ENCODE data around the gene CLIC6.

The CLIC6 gene

GRCh38 chr21:34692458-34693020, 23.7 kb downstream of the CLIC6 start:
- no peak for TF ChIP-seq POU6F1 (CRISPR knock-in tag; IDR thresholded peaks at IDR 0.05; ENCODE audit: borderline replicate concordance, low read depth)
- TF ChIP-seq CREB5 (CRISPR knock-in tag; IDR thresholded peaks at IDR 0.05; ENCODE audit: low read depth), result no peak
- TF ChIP-seq BACH2 (CRISPR knock-in tag; IDR thresholded peaks at IDR 0.05; ENCODE audit: borderline replicate concordance), result no peak
- no peak for TF ChIP-seq ESRRG (CRISPR knock-in tag; IDR thresholded peaks at IDR 0.05)
- TF ChIP-seq ZNF8 (CRISPR knock-in tag; IDR thresholded peaks at IDR 0.05), result no peak
- no peak for TF ChIP-seq OSR1 (CRISPR knock-in tag; IDR thresholded peaks at IDR 0.05)
- no peak for ATAC-seq

GRCh38 chr21:34693192-34693810, 24.5 kb downstream of the CLIC6 start:
- TF ChIP-seq TSHZ2 (CRISPR knock-in tag; IDR thresholded peaks at IDR 0.05), result no peak
- TF ChIP-seq ZC3H10 (CRISPR knock-in tag; IDR thresholded peaks at IDR 0.05), result no peak
- no peak for TF ChIP-seq ZNF565 (CRISPR knock-in tag; conservative IDR thresholded peaks at IDR 0.05; ENCODE audit: low read depth)
- ATAC-seq, result peak; percentile 72; the same call in 2 of the 3 replicates

- TF ChIP-seq SNAI2 (CRISPR knock-in tag; IDR thresholded peaks at IDR 0.05), result no peak
- no peak for ATAC-seq
Measured at GRCh38 chr21:34695434-34695833, 26.6 kb downstream of the CLIC6 start.

GRCh38 chr21:34696121-34696520, 27.3 kb downstream of the CLIC6 start:
- no peak for ATAC-seq
- TF ChIP-seq ARNTL (CRISPR knock-in tag; IDR thresholded peaks at IDR 0.05; ENCODE audit: borderline replicate concordance, low read depth), result no peak
- TF ChIP-seq GLIS3 (CRISPR knock-in tag; IDR thresholded peaks at IDR 0.05), result no peak
- TF ChIP-seq ZNF565 (CRISPR knock-in tag; conservative IDR thresholded peaks at IDR 0.05; ENCODE audit: low read depth), result no peak
- TF ChIP-seq BACH2 (CRISPR knock-in tag; IDR thresholded peaks at IDR 0.05; ENCODE audit: borderline replicate concordance), result no peak
- TF ChIP-seq ZNF70 (CRISPR knock-in tag; IDR thresholded peaks at IDR 0.05), result no peak
- no peak for TF ChIP-seq ESRRG (CRISPR knock-in tag; IDR thresholded peaks at IDR 0.05)
- no peak for TF ChIP-seq TOX (CRISPR knock-in tag; IDR thresholded peaks at IDR 0.05; ENCODE audit: borderline replicate concordance)
- no peak for TF ChIP-seq SNAI2 (CRISPR knock-in tag; IDR thresholded peaks at IDR 0.05)
- TF ChIP-seq TSHZ2 (CRISPR knock-in tag; IDR thresholded peaks at IDR 0.05), result no peak
- TF ChIP-seq ZC3H10 (CRISPR knock-in tag; IDR thresholded peaks at IDR 0.05), result no peak
- no peak for TF ChIP-seq PATZ1 (CRISPR knock-in tag; IDR thresholded peaks at IDR 0.05; ENCODE audit: borderline replicate concordance)
- no peak for TF ChIP-seq CSDC2 (CRISPR knock-in tag; IDR thresholded peaks at IDR 0.05)
- TF ChIP-seq CSRNP3 (CRISPR knock-in tag; IDR thresholded peaks at IDR 0.05), result no peak
- no peak for TF ChIP-seq ZFP30 (CRISPR knock-in tag; IDR thresholded peaks at IDR 0.05)
- no peak for TF ChIP-seq ZNF8 (CRISPR knock-in tag; IDR thresholded peaks at IDR 0.05)
- no peak for TF ChIP-seq OSR1 (CRISPR knock-in tag; IDR thresholded peaks at IDR 0.05)
- TF ChIP-seq POU6F1 (CRISPR knock-in tag; IDR thresholded peaks at IDR 0.05; ENCODE audit: borderline replicate concordance, low read depth), result no peak
- no peak for TF ChIP-seq PPARA (CRISPR knock-in tag; IDR thresholded peaks at IDR 0.05; ENCODE audit: borderline replicate concordance)
